CD4-positive, alpha-beta T cell (primary cell): Measurements from ENCODE around the gene FSTL4. TPM values are rescaled to one million over a fixed set of nuclear protein-coding genes. Genes with fewer than 3 reads are reported as not detected.

Source experiments
- ATAC-seq: fragments of 200-7000 bp; cut with Tn5 transposase; one replicate; pipeline ENCODE4 v1.10.0; 2022; ENCODE audit warnings: mild to moderate bottlenecking; ENCODE audit not compliant: poor library complexity
- CTCF ChIA-PET: fragments of 350-600 bp; sonication (Branson Sonifier 250); formaldehyde crosslinking; loops from one replicate; lab custom pipeline; 2021; ENCODE audit warnings: antibody characterized with exemption, inconsistent platforms; lab: Charles Lee
- POLR2A ChIA-PET: fragments of 350-600 bp; sonication (Branson Sonifier 250); formaldehyde crosslinking; loops from one replicate; lab custom pipeline; 2021; ENCODE audit warnings: antibody characterized with exemption, inconsistent platforms; lab: Charles Lee
- DNase-seq, 14 experiments: peaks; one replicate each; pipeline ENCODE4 v3.0.0-alpha.2; 2013 to 2020; ENCODE audit warnings: mixed read lengths in 2 of 14
- H3K27ac ChIP-seq, 2 donors: one replicate each; pipeline versions ENCODE4 v1.5.1 to v1.7.0; 2013; ENCODE audit warnings: low read length in 2 of 2, low read depth in 1 of 2, mild to moderate bottlenecking in 1 of 2
- H3K27me3 ChIP-seq, 2 experiments: 1 replicate in 1 of 2; 2 replicates in 1 of 2; pipeline versions ENCODE4 v1.6.1 to v1.7.0; 2013; ENCODE audit warnings: low read length in 2 of 2, control low read depth in 1 of 2, mild to moderate bottlenecking in 1 of 2, moderate library complexity in 1 of 2; ENCODE audit not compliant: insufficient read depth in 2 of 2, control insufficient read depth in 1 of 2
- H3K36me3 ChIP-seq: one replicate; pipeline ENCODE4 v1.6.1; 2013; ENCODE audit warnings: low read length, control low read depth; ENCODE audit not compliant: insufficient read depth
- H3K4me1 ChIP-seq: one replicate; pipeline ENCODE4 v1.6.1; 2013; ENCODE audit warnings: low read length, control low read depth; ENCODE audit not compliant: insufficient read depth
- H3K4me3 ChIP-seq: one replicate; pipeline ENCODE4 v1.5.1; 2013; ENCODE audit warnings: mild to moderate bottlenecking, low read length, moderate library complexity
- H3K9me3 ChIP-seq, 2 experiments: 1 replicate in 1 of 2; 2 replicates in 1 of 2; pipeline versions ENCODE4 v1.6.1 to v1.7.0; 2013; ENCODE audit warnings: low read length in 2 of 2, mild to moderate bottlenecking in 2 of 2, control low read depth in 1 of 2, moderate library complexity in 1 of 2; ENCODE audit not compliant: control insufficient read depth in 1 of 2, insufficient read depth in 1 of 2
- H3K27ac Mint-ChIP-seq: one replicate; pipeline ENCODE4 v1.8.0; 2020; ENCODE audit warnings: mixed read lengths
- H3K27me3 Mint-ChIP-seq: one replicate; pipeline ENCODE4 v1.8.0; 2021; ENCODE audit warnings: mixed read lengths
- H3K36me3 Mint-ChIP-seq: one replicate; pipeline ENCODE4 v1.8.0; 2021; ENCODE audit warnings: low read depth, mixed read lengths
- H3K4me1 Mint-ChIP-seq: one replicate; pipeline ENCODE4 v1.8.0; 2021; ENCODE audit warnings: low read depth, mixed read lengths
- H3K4me3 Mint-ChIP-seq: one replicate; pipeline ENCODE4 v1.8.0; 2020; ENCODE audit warnings: mild to moderate bottlenecking, mixed read lengths
- H3K9me3 Mint-ChIP-seq: one replicate; pipeline ENCODE4 v1.8.0; 2020; ENCODE audit warnings: mixed read lengths
- intact Hi-C, 2 experiments: fragments of 100-400 bp; cut with DNase I in 1 of 2; cut with micrococcal nuclease in 1 of 2; formaldehyde crosslinking; loops; one replicate each; pipeline versions ENCODE4 v1.15.1 to v1.9.0; 2023 to 2025; cut with DNase I, micrococcal nuclease
- total RNA-seq, 174 experiments: library from RNA in 2 of 174; stranded (reverse) in 2 of 174; gene quantifications; one replicate each; pipeline ENCODE4 v1.2.3 and lab custom pipeline; 2021 to 2026
- TF ChIP-seq, protein P1 (sequence below): fragments of 200-600 bp; IDR thresholded peaks from one replicate; pipeline ENCODE4 v1.8.0; 2022; ENCODE audit warnings: antibody characterized with exemption, mild to moderate bottlenecking

FSTL4 gene
- total RNA-seq, 2 experiments from 2014 or later = not detected

DNA sequence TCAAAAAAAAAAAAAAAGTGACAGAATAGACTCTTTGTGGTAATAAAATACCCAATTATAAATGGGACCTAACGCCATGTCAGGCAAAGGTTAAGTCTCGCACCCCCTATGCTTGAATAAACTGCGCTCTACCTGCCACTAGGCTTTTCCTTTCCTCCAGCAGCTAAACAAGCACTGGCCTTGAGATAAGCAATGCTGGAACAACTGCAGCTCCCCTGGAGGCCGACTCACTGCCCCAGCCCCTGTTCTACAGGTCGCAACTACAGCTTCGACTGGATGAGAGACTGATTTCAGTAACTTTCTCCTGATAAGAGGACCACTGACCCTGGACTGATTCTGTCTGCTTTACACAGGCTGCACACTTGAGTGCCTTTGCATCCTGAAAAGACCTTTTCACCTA lies 350.3 kb downstream of the FSTL4 start:
- no peak for ATAC-seq

DNA sequence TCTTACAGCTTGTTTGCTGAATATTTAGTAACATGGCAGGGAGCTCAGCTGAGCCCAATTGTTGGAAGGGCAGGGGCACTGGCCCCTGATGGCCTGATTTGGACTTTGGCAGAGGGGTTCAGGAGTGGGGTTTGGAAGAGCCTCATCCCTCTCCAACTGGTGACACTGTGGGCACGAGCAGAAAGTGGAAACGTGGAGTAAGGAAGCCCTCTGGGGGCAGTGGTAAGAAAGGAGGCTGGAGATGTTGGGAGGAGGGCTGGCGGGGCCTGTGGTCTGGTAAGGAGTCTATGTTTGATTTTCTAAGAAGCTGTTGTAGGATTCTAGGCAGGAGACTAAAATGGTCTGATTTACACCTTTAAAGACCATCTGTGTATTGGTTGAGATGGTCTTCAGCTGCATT lies 351.6 kb downstream of the FSTL4 start:
- DNase-seq = no peak
- CTCF ChIA-PET = no interaction called here
- Mint-ChIP-seq H3K4me3 (no peak overlapping the region), H3K4me1 (peaks cover 22% of the 10 kb centered on the region), H3K27ac (no peak overlapping the region), H3K9me3 (no peaks in the 10 kb centered on the region), H3K27me3 (no peaks in the 10 kb centered on the region), H3K36me3 (no peaks in the 10 kb centered on the region)
- intact Hi-C loops = no loop called here
- TF ChIP-seq, protein P1, sequence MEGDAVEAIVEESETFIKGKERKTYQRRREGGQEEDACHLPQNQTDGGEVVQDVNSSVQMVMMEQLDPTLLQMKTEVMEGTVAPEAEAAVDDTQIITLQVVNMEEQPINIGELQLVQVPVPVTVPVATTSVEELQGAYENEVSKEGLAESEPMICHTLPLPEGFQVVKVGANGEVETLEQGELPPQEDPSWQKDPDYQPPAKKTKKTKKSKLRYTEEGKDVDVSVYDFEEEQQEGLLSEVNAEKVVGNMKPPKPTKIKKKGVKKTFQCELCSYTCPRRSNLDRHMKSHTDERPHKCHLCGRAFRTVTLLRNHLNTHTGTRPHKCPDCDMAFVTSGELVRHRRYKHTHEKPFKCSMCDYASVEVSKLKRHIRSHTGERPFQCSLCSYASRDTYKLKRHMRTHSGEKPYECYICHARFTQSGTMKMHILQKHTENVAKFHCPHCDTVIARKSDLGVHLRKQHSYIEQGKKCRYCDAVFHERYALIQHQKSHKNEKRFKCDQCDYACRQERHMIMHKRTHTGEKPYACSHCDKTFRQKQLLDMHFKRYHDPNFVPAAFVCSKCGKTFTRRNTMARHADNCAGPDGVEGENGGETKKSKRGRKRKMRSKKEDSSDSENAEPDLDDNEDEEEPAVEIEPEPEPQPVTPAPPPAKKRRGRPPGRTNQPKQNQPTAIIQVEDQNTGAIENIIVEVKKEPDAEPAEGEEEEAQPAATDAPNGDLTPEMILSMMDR = no peak
- H3K9me3 ChIP-seq = no peaks in the 10 kb centered on the region
- POLR2A ChIA-PET = no interaction called here
- no peak for ATAC-seq
- H3K4me3 ChIP-seq = no peak overlapping the region
- no peaks in the 10 kb centered on the region for H3K27me3 ChIP-seq
- H3K36me3 ChIP-seq = no peaks in the 10 kb centered on the region
- H3K27ac ChIP-seq = no peak overlapping the region
- peaks cover 16% of the 10 kb centered on the region for H3K4me1 ChIP-seq

More for the DNA sequence above, 350.3 kb downstream of the FSTL4 start:
- ChIA-PET POLR2A (no interaction called here), CTCF (interaction anchor here (0.6 kb wide), 1 partner anchor 256 kb away, joined by 4 read pairs; no protein-coding TSS in a partner anchor)
- TF ChIP-seq, protein P1 = no peak
- Mint-ChIP-seq H3K4me1 (peaks cover 22% of the 10 kb centered on the region), H3K4me3 (no peak overlapping the region), H3K36me3 (no peaks in the 10 kb centered on the region), H3K9me3 (no peaks in the 10 kb centered on the region), H3K27ac (no peak overlapping the region), H3K27me3 (no peaks in the 10 kb centered on the region)
- Histone ChIP-seq H3K9me3 (no peaks in the 10 kb centered on the region), H3K27me3 (no peaks in the 10 kb centered on the region), H3K27ac (no peak overlapping the region), H3K4me1 (peaks cover 16% of the 10 kb centered on the region), H3K36me3 (no peaks in the 10 kb centered on the region), H3K4me3 (no peak overlapping the region)
- no peak for DNase-seq
- intact Hi-C loops = no loop called here

DNA sequence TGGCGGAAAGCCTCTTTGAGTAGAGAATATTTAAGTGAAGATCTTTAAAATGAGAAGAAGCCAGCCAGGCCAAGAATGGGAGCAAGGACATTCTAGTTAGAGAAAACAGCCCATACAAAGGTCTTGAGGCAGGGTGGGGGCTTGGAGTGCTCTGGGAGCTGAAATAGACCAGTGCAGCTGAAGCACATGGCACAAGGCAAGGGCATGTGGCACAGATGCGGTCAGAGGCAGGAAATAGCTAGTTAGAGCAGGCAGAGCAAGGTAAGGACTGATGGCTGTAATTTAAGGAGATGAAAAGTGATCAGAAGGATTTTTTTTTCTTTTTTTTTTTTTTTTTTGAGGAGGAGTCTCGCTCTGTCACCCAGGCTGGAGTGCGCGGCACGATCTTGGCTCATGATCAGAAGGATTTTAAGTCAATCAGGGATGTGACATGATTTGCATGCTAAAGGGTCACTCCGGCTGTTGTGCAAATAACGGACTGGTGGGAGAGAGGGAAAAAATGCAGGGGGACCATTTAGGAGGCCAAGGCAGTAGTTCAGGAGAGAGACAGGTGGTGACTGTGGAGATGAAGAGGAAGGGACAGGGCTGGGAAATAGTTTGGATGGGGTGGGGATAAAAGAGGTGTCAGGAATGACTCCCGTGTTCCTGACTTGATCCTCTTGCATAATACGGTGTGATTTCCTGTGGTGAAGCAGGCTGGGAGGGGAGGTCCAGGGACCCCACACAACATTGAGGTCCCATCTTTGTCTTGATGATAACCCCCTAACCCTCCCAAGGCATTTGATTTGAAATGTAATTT lies 352.9 kb downstream of the FSTL4 start:
- ATAC-seq (peak; percentile 54), DNase-seq (peak in 3 of 14 experiments; percentile 24 to 40 (median 37))
- H3K4me1 ChIP-seq = peaks cover 16% of the 10 kb centered on the region
- CTCF ChIA-PET = no interaction called here
- no peaks in the 10 kb centered on the region for H3K27me3 ChIP-seq
- POLR2A ChIA-PET = interaction anchor here (1.1 kb wide), 1 partner anchor 15 kb away, joined by 4 read pairs; no protein-coding TSS in a partner anchor
- H3K36me3 ChIP-seq = no peaks in the 10 kb centered on the region
- Mint-ChIP-seq H3K27me3 (no peaks in the 10 kb centered on the region), H3K4me1 (peaks cover 22% of the 10 kb centered on the region), H3K36me3 (no peaks in the 10 kb centered on the region), H3K9me3 (no peaks in the 10 kb centered on the region), H3K4me3 (peak overlapping the region; percentile 8), H3K27ac (no peak overlapping the region)
- H3K4me3 ChIP-seq = no peak overlapping the region
- no peak overlapping the region for H3K27ac ChIP-seq
- TF ChIP-seq, protein P1 = no peak
- intact Hi-C loops = no loop called here
- no peaks in the 10 kb centered on the region for H3K9me3 ChIP-seq
